ENCODE measurements around the gene LRRC7.
"Not testable (repeated sequence)": the region's sequence is repeated elsewhere in the genome, so short reads cannot be mapped to it uniquely, and the experiment has no call there.

Gene LRRC7

GRCh38 chr1:69911301-69911801, 343.6 kb downstream of the LRRC7 start:
- DNase-seq = no peak

GRCh38 chr1:69913977-69914376, 346.3 kb downstream of the LRRC7 start:
- DNase-seq = peak; percentile 49

- DNase-seq = peak; percentile 37
These were observed 347.4 kb downstream of the LRRC7 start for GRCh38 chr1:69914976-69915765.

GRCh38 chr1:69919129-69919921, 351.6 kb downstream of the LRRC7 start:
- no peak for DNase-seq

GRCh38 chr1:69919922-69920273, 352.2 kb downstream of the LRRC7 start:
- no peak for DNase-seq

- no peak for DNase-seq
These were observed 352.7 kb downstream of the LRRC7 start for GRCh38 chr1:69920426-69920825.

GRCh38 chr1:69921486-69921885, 353.8 kb downstream of the LRRC7 start:
- no peak for DNase-seq

GRCh38 chr1:69928234-69928633, 360.5 kb downstream of the LRRC7 start:
- not testable (repeated sequence) for DNase-seq

- no peak for DNase-seq
These were observed 361.8 kb downstream of the LRRC7 start for GRCh38 chr1:69929308-69930057.

- DNase-seq = no peak
These were observed 362.7 kb downstream of the LRRC7 start for GRCh38 chr1:69930396-69930795.

- no peak for DNase-seq
These were observed 365.0 kb downstream of the LRRC7 start for GRCh38 chr1:69932760-69933159.

- DNase-seq = no peak
These were observed 372.5 kb downstream of the LRRC7 start for GRCh38 chr1:69940231-69940630.

GRCh38 chr1:69940816-69941215, 373.1 kb downstream of the LRRC7 start:
- no peak for DNase-seq

GRCh38 chr1:69943030-69943429, 375.3 kb downstream of the LRRC7 start:
- DNase-seq = no peak

- DNase-seq = no peak
These were observed 379.2 kb downstream of the LRRC7 start for GRCh38 chr1:69946935-69947334.

- no peak for DNase-seq
These were observed 380.1 kb downstream of the LRRC7 start for GRCh38 chr1:69947837-69948236.

GRCh38 chr1:69952676-69953075, 385.0 kb downstream of the LRRC7 start:
- DNase-seq = no peak

- DNase-seq = not testable (repeated sequence)
These were observed 394.7 kb downstream of the LRRC7 start for GRCh38 chr1:69962452-69962851.

GRCh38 chr1:69967245-69967766, 399.6 kb downstream of the LRRC7 start:
- DNase-seq = no peak

- DNase-seq = no peak
These were observed 409.2 kb downstream of the LRRC7 start for GRCh38 chr1:69976896-69977295.

GRCh38 chr1:69982992-69983391, 415.3 kb downstream of the LRRC7 start:
- no peak for DNase-seq

GRCh38 chr1:69985376-69985775, 417.7 kb downstream of the LRRC7 start:
- no peak for DNase-seq

GRCh38 chr1:69985901-69986439, 418.2 kb downstream of the LRRC7 start:
- no peak for DNase-seq
